BE2C (cell line): ENCODE data around the gene FBXW2.

Source experiments
- DNase-seq: peaks from one replicate; pipeline ENCODE4 v3.0.0-alpha.2; 2020
- H3K27me3 ChIP-seq: fragments of 250-450 bp; sonication (Bioruptor Pico); 2 replicates; pipeline ENCODE4 v1.5.1; 2020; ENCODE audit warnings: mild to moderate bottlenecking
- H3K36me3 ChIP-seq: fragments of 250-450 bp; sonication (Bioruptor Pico); 2 replicates; pipeline ENCODE4 v1.5.1; 2020; ENCODE audit warnings: mild to moderate bottlenecking
- H3K4me1 ChIP-seq: fragments of 250-450 bp; sonication (Bioruptor Pico); 2 replicates; pipeline ENCODE4 v1.5.1; 2020
- H3K4me3 ChIP-seq: 2 replicates; pipeline ENCODE4 v1.5.1; 2011; ENCODE audit warnings: low read depth, low read length
- H3K9me3 ChIP-seq: fragments of 250-450 bp; sonication (Bioruptor Pico); 2 replicates; pipeline ENCODE4 v1.5.1; 2020
- TF ChIP-seq, protein P1 (sequence below): IDR thresholded peaks from 2 replicates; pipeline ENCODE4 v1.5.1; 2012; ENCODE audit warnings: mild to moderate bottlenecking, low read depth, low read length

The FBXW2 gene

DNA sequence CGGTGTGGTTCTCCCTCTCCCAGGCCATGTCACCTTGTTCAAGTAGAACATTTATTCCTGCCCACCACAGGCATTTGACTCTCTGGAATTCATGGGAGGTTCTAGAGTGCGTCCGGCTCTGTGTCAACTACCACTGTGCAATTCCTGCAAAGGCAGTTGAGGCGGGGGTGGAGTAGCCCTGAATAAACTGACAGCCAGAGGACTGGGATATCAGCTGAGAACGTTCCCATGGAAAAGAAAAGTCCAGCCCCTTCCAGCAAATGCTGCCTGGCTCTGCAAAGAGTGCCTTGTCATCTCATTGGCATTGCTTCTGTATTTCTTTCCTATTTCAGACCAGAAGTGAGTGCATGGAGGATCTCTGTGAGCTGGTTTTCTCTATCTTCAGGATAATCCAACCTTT lies 60.0 kb downstream of the FBXW2 start:
- Histone ChIP-seq H3K4me1 (no peaks in the 10 kb centered on the region; the same call in 1 of the 2 replicates), H3K4me3 (no peak overlapping the region), H3K9me3 (no peaks in the 10 kb centered on the region), H3K27me3 (no peaks in the 10 kb centered on the region), H3K36me3 (no peaks in the 10 kb centered on the region)
- DNase-seq, result no peak
- TF ChIP-seq, protein P1, sequence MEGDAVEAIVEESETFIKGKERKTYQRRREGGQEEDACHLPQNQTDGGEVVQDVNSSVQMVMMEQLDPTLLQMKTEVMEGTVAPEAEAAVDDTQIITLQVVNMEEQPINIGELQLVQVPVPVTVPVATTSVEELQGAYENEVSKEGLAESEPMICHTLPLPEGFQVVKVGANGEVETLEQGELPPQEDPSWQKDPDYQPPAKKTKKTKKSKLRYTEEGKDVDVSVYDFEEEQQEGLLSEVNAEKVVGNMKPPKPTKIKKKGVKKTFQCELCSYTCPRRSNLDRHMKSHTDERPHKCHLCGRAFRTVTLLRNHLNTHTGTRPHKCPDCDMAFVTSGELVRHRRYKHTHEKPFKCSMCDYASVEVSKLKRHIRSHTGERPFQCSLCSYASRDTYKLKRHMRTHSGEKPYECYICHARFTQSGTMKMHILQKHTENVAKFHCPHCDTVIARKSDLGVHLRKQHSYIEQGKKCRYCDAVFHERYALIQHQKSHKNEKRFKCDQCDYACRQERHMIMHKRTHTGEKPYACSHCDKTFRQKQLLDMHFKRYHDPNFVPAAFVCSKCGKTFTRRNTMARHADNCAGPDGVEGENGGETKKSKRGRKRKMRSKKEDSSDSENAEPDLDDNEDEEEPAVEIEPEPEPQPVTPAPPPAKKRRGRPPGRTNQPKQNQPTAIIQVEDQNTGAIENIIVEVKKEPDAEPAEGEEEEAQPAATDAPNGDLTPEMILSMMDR, result no peak

DNA sequence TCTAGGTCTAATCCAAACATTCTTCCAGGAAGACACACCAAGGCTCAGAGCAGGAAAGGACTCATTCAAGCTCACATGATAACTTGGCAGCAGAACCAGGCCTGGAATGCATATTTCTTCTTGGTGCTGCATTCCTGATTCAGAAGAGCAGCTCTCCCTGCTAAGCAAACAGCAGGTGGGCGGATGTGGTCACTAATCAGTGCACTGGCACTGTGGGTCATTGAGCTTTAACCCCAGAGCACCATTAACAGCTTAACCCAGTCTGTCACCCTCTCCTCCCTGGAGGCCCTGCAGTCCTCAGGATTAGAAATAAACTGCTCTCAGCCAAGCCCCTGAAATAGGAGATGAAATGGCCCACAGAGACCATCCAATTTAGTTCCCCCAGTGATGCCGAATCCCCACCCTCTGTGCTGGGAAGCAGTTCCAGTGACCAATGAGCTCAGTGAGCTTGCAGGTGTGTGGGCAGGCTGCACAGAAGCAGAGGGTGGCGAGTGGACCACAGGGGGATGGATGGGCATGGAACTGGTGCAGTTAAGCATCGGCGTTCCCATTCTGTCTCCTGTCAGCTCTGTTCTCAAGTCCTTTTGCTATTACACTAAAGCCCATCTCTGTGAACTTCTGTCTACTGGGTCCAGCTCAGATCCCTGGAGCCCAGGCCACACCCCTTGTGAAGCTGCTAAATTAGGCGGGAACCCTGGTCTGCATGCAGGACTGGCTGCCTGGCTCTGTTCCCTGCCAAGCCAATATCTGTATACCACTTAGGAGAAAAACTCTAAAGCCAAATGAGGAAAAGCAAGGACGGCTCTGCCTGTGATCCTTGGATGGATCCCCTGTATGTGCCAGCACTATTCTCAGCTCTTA lies 62.3 kb downstream of the FBXW2 start:
- no peaks in the 10 kb centered on the region for H3K27me3 ChIP-seq
- TF ChIP-seq, protein P1, result no peak
- DNase-seq, result peak; percentile 20

DNA sequence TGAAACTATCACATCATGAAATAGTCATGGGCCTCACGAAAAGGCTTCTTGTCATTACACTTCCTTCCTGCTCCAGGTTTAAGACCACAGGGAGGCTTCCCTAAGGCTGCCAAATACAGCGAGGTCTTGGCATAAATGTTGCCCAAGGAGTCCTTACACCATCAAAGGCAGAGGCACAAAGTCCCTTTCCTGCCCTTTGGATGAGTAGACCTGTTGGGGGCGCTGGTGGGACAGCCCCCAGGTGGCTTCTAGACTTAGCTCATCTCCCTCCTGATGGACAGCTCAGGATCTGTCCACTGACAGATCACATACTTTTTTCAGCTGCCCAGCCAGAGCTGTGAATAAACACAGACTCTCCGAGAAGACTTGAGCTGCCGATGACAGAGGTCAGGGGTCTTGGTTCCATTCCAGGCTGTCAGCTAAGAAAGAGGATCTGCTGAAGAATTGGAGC lies 63.4 kb downstream of the FBXW2 start:
- no peak for DNase-seq
- Histone ChIP-seq H3K9me3 (no peaks in the 10 kb centered on the region), H3K4me1 (no peaks in the 10 kb centered on the region; the same call in 1 of the 2 replicates), H3K4me3 (no peak overlapping the region), H3K36me3 (no peaks in the 10 kb centered on the region), H3K27me3 (no peaks in the 10 kb centered on the region)
- TF ChIP-seq, protein P1, result peak; percentile 30; the same call in 1 of the 2 replicates

More for the DNA sequence above, 62.3 kb downstream of the FBXW2 start:
- H3K9me3 ChIP-seq, result no peaks in the 10 kb centered on the region
- H3K4me3 ChIP-seq, result no peak overlapping the region
- H3K4me1 ChIP-seq, result no peaks in the 10 kb centered on the region; the same call in 1 of the 2 replicates
- H3K36me3 ChIP-seq, result no peaks in the 10 kb centered on the region

DNA sequence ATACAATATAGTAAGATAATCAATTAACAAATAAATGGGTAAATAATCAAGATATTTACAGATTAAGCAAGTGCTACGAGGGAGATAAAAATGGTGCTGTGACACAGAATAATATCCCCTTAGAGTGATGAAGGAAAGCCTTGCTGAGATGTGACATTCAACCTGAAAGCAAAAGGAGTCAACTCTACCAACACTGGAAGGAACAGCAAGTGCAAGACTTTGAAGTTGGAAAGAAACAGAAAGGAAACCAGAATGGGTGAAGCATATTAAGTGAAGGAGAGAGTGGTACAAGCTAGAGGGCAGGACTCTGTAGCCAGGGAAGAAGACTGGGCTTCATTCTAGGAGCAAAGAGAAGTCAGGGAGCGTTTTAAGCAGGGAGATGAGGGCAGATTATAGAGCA lies 66.7 kb downstream of the FBXW2 start:
- no peaks in the 10 kb centered on the region for H3K36me3 ChIP-seq
- H3K4me3 ChIP-seq, result no peak overlapping the region
- no peaks in the 10 kb centered on the region for H3K9me3 ChIP-seq
- no peaks in the 10 kb centered on the region for H3K27me3 ChIP-seq
- TF ChIP-seq, protein P1, result no peak
- H3K4me1 ChIP-seq, result no peaks in the 10 kb centered on the region; the same call in 1 of the 2 replicates
- DNase-seq, result no peak

DNA sequence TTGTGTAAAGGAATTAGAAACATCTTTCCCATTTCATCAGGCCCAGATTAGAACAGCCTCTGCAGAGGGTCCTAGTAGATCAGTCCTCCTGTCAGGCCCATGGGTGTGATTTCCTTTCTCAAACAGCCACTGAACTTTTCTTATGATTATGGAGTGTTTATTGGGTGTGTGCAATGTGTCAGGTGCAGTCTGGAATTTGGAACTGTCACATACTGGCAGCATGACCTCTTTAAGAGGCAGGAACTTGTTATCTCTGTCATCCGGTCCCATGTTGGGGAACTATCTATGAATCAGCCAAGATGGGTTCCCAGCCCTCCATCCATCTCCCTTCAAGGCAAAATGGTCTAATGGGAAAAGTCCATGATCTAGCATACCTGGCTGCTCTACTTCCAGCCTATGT lies 67.3 kb downstream of the FBXW2 start:
- Histone ChIP-seq H3K27me3 (no peaks in the 10 kb centered on the region), H3K4me1 (no peaks in the 10 kb centered on the region; the same call in 1 of the 2 replicates), H3K4me3 (no peak overlapping the region), H3K36me3 (no peaks in the 10 kb centered on the region), H3K9me3 (no peaks in the 10 kb centered on the region)
- TF ChIP-seq, protein P1, result no peak
- DNase-seq, result no peak
